Fibroblast of pulmonary artery (primary cell): ENCODE data around the gene TBCD.

Experiments used
- DNase-seq: peaks from one replicate; pipeline ENCODE4 v3.0.0-alpha.2; 2010; ENCODE audit warnings: low read depth
- H3K4me3 ChIP-seq: replicated peaks from 2 replicates; pipeline ENCODE4 v1.5.1; 2011; ENCODE audit warnings: low read depth, mild to moderate bottlenecking, control low read depth, low read length, moderate library complexity
- TF ChIP-seq, protein P1 (sequence below): IDR thresholded peaks from 2 replicates; pipeline ENCODE4 v1.5.1; 2011; ENCODE audit warnings: mild to moderate bottlenecking, control low read depth, low read length, inconsistent platforms; ENCODE audit errors: missing control alignments

Gene TBCD

DNA sequence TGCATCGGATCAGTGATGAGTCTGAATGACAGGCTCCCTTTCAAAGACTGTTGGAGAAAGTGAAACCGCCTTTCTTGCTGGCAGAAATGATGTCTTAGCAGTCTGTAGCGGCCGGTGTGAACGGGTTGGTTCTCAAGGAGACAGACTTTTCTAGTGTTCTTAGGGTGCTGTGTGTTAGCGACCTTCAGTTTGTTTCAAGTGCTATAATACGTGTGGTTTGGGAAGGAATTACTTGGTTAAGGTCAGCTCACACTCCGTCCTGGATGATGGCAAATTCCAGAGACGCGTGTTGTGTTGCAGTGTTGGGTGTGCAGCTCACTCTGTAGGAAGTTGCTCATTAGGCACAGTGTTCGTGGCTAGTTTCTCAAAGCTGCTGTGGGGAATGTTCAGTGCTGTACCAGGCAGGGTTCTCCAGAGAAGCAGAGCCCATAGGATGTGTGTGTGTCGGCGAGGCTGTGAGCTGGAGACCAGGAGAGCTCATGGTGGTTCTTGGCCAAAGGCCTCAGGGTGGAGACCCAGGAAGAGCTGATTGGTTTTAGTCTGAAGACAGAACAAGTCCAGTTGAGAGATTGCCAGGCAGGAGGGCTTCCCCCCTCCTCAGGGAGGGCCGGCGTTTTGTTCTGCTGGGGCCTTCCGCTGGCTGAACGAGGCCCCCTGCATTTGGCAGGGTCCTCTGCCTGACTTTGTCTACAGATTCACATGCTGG lies 50.4 kb downstream of the TBCD start:
- peak; percentile 28 for DNase-seq
- H3K4me3 ChIP-seq, result no peak overlapping the region
- TF ChIP-seq, protein P1, sequence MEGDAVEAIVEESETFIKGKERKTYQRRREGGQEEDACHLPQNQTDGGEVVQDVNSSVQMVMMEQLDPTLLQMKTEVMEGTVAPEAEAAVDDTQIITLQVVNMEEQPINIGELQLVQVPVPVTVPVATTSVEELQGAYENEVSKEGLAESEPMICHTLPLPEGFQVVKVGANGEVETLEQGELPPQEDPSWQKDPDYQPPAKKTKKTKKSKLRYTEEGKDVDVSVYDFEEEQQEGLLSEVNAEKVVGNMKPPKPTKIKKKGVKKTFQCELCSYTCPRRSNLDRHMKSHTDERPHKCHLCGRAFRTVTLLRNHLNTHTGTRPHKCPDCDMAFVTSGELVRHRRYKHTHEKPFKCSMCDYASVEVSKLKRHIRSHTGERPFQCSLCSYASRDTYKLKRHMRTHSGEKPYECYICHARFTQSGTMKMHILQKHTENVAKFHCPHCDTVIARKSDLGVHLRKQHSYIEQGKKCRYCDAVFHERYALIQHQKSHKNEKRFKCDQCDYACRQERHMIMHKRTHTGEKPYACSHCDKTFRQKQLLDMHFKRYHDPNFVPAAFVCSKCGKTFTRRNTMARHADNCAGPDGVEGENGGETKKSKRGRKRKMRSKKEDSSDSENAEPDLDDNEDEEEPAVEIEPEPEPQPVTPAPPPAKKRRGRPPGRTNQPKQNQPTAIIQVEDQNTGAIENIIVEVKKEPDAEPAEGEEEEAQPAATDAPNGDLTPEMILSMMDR, result no peak

DNA sequence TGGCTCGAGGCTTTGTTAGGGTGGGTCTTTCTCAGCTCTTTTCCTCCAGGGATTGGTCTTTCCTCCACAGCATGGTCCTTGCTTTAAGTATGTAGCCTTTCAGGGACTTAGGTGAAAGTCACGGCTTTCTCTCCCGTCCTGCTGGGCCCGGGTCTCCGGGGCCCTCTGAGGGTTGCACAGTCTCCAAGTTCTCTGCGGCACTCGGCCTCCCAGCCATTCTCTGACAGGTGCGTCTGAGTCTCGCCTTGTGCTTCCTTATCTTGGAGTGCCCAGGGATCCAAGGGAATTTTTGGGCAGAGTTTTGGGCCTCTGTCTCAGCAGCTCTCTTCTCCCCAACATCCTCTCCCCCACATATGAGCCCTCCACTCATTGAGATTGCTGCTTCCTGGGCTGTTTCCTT lies 51.3 kb downstream of the TBCD start:
- H3K4me3 ChIP-seq, result no peak overlapping the region
- TF ChIP-seq, protein P1, result no peak

DNA sequence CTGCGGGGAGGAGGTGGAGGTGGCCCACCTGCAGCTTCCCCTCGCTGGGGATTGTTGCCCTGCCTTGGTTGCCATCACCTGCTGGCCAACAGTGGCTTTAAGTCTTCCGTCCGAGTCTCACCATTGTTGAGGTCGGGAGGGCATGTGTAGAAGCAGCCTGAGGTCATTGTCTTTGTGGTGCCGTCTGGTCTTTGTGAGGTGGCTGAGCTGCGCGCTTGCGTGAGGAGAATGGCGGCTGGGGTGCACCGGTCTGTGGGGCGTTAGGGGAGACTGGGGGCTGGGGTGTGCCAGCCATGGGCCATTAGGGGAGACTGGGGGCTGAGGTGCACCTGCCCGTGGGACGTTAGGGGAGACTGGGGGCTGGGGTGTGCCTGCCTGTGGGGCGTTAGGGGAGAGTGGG lies 51.7 kb downstream of the TBCD start:
- no peak for DNase-seq
- TF ChIP-seq, protein P1, result no peak
- no peak overlapping the region for H3K4me3 ChIP-seq

More for the DNA sequence above, 51.3 kb downstream of the TBCD start:
- DNase-seq, result no peak

DNA sequence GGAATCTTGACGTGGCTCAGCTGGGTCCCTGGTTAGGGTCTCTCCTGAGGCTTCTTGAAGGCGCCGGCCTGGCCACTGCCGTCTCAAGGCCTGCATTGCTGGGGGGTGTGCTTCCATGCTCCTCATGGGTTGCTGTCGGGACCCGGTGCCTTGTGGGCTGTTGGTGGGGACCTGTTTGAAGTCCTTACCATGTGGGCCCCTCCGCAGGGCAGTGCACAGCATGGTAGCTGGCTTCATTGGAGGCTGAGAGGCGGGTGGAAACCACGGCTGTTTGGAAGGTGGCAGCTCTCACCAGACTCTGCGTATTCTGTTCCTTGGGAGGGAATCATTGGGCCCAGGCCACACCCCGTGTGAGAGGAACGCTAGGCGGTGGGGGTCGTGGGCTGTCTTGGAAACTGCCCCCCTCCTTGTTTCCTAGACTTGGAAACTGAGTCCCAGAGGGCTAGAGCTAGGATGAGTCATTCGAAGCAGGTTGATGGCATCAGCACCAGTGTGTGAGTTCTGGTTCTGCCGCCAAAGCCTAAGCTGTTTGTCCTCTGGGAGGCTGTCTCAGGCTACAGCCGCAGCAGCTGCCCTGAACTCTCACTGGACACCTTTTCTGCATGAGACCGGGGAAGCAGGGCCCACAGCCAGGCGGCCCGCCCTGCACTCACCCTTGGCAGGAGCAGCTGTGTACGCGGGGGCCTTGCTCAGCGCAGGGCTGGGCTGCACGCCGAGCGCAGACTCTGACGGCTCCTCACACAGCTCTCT lies 52.8 kb downstream of the TBCD start:
- TF ChIP-seq, protein P1, result no peak
- H3K4me3 ChIP-seq, result no peak overlapping the region
- DNase-seq, result peak; percentile 68

DNA sequence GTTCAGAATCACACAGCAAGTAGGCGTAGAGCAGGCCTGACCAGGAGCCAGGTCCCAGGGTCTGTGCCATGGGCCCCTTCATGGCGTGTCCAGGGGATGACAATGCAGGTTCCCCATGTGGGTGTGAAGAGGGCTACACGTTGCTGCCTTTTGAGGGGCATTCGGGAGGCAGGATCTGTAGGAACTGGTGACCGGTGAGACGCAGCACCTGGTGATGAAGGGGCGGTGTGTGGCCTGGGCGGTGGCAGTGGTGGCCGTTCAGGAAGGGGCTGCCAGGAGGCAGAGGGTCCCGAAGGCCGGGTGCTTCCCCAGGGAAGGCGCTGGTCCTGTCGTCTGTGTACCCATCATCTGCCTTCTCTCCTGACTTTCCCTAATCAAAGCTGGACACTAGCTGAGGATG lies 53.4 kb downstream of the TBCD start:
- DNase-seq, result no peak
- TF ChIP-seq, protein P1, result no peak
- no peak overlapping the region for H3K4me3 ChIP-seq

DNA sequence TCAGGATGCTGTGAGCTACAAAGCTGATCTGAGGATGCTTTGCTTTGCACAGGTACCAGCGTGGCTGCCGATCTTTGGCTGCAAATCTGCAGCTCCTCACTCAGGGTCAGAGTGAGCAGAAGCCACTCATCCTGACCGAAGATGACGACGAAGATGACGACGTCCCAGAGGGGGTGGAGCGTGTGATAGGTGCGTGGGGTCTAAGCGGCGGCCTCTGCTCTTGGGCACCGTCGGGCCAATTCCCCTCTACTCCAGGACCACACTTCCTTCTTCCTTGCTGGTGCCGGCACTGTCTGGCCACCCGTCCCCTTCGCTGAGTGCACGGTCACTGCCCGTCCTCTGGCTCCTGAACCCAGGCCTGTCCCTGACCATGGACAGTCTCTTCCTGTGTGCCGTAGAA lies 54.0 kb downstream of the TBCD start:
- no peak for DNase-seq
- TF ChIP-seq, protein P1, result no peak
- no peak overlapping the region for H3K4me3 ChIP-seq
